Neural progenitor cell (in vitro differentiated cells): ENCODE measurements around the gene ARHGAP24.

Experiments used
- EZH2 ChIP-seq: fragments of 200-600 bp; sonication (generic); IDR thresholded peaks from 2 replicates; pipeline ENCODE4 v1.6.1; 2017; ENCODE audit warnings: antibody characterized with exemption, mild to moderate bottlenecking, moderate library complexity
- EZH2phosphoT487 ChIP-seq: fragments of 200-600 bp; sonication (generic); IDR thresholded peaks from 2 replicates; pipeline ENCODE4 v1.6.1; 2017; ENCODE audit warnings: antibody characterized with exemption
- TF ChIP-seq, protein P1 (sequence below): fragments of 200-600 bp; sonication (generic); IDR thresholded peaks from 2 replicates; pipeline ENCODE4 v1.5.1; 2017; ENCODE audit warnings: antibody characterized with exemption, mild to moderate bottlenecking

GRCh38 chr4:85938902-85939301 lies 464.0 kb downstream of the ARHGAP24 start:
- TF ChIP-seq, protein P1, sequence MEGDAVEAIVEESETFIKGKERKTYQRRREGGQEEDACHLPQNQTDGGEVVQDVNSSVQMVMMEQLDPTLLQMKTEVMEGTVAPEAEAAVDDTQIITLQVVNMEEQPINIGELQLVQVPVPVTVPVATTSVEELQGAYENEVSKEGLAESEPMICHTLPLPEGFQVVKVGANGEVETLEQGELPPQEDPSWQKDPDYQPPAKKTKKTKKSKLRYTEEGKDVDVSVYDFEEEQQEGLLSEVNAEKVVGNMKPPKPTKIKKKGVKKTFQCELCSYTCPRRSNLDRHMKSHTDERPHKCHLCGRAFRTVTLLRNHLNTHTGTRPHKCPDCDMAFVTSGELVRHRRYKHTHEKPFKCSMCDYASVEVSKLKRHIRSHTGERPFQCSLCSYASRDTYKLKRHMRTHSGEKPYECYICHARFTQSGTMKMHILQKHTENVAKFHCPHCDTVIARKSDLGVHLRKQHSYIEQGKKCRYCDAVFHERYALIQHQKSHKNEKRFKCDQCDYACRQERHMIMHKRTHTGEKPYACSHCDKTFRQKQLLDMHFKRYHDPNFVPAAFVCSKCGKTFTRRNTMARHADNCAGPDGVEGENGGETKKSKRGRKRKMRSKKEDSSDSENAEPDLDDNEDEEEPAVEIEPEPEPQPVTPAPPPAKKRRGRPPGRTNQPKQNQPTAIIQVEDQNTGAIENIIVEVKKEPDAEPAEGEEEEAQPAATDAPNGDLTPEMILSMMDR, result no peak
- TF ChIP-seq EZH2 (no peak), EZH2phosphoT487 (no peak)
